IMR-90 (cell line): ENCODE measurements around the gene RPS10. TPM values are rescaled to one million over a fixed set of nuclear protein-coding genes. Genes with fewer than 3 reads are reported as not detected.

ENCODE experiments used
- ATAC-seq: fragments of 200-7000 bp; cut with Tn5 transposase; 2 replicates; pipeline ENCODE4 v1.9.1; 2020; ENCODE audit warnings: low read depth, mild to moderate bottlenecking, moderate library complexity
- BruUV-seq: library from RNA; stranded (reverse); fragments of 400-500 nt; replicated peaks from 2 replicates; lab custom pipeline; 2021; lab: Mats Ljungman, UMichigan
- CTCF ChIA-PET: fragments of 300-600 bp; formaldehyde crosslinking; extraction: SDS; loops from one replicate; lab custom pipeline; 2021; ENCODE audit warnings: antibody characterized with exemption; lab: Yijun Ruan, JAX
- POLR2A ChIA-PET: fragments of 300-600 bp; sonication (Branson Sonifier 250); formaldehyde crosslinking; loops from one replicate; lab custom pipeline; 2022; ENCODE audit warnings: antibody characterized with exemption; ENCODE audit not compliant: unreplicated experiment; lab: Charles Lee
- DNase-seq: peaks from one replicate; pipeline ENCODE4 v3.0.0; 2013
- H2AFZ ChIP-seq: replicated peaks from 2 replicates; pipeline ENCODE3; 2013; ENCODE audit warnings: low read length, mild to moderate bottlenecking; ENCODE audit not compliant: poor library complexity
- H2AK5ac ChIP-seq: 2 replicates; pipeline ENCODE4 v1.6.1; 2013; ENCODE audit warnings: low read depth, low read length, inconsistent platforms
- H2AK9ac ChIP-seq: replicated peaks from 2 replicates; pipeline ENCODE3; 2013; ENCODE audit warnings: mild to moderate bottlenecking, low read depth, low read length, moderate library complexity; ENCODE audit not compliant: poor library complexity
- H2BK120ac ChIP-seq: 2 replicates; pipeline ENCODE4 v1.6.1; 2013; ENCODE audit warnings: low read depth, low read length, inconsistent platforms
- H2BK15ac ChIP-seq: 3 replicates; pipeline ENCODE4 v1.6.1; 2013; ENCODE audit warnings: low read depth, low read length, inconsistent platforms
- H2BK20ac ChIP-seq: 2 replicates; pipeline ENCODE4 v1.6.1; 2013; ENCODE audit warnings: low read depth, mild to moderate bottlenecking, inconsistent platforms, low read length, moderate library complexity
- H2BK5ac ChIP-seq: 2 replicates; pipeline ENCODE4 v1.6.1; 2013; ENCODE audit warnings: mild to moderate bottlenecking, low read depth, low read length, inconsistent platforms; ENCODE audit not compliant: poor library complexity, severe bottlenecking
- H3K14ac ChIP-seq: replicated peaks from 2 replicates; pipeline ENCODE4 v1.6.1; 2013; ENCODE audit warnings: low read depth, low read length, inconsistent platforms
- H3K18ac ChIP-seq: 2 replicates; pipeline ENCODE4 v1.6.1; 2013; ENCODE audit warnings: low read depth, low read length, control low read depth
- H3K23ac ChIP-seq: 2 replicates; pipeline ENCODE4 v1.6.1; 2013; ENCODE audit warnings: low read depth, low read length, inconsistent platforms
- H3K27ac ChIP-seq: 2 replicates; pipeline ENCODE4 v1.5.1; 2013; ENCODE audit warnings: mild to moderate bottlenecking, control low read depth, low read length; ENCODE audit not compliant: insufficient read depth
- H3K27me3 ChIP-seq: 2 replicates; pipeline ENCODE4 v1.6.1; 2013; ENCODE audit warnings: low read length; ENCODE audit not compliant: control insufficient read depth, insufficient read depth
- H3K36me3 ChIP-seq: 2 replicates; pipeline ENCODE4 v1.6.1; 2013; ENCODE audit warnings: low read length, mixed read lengths; ENCODE audit not compliant: control insufficient read depth, insufficient read depth
- H3K4ac ChIP-seq: 2 replicates; pipeline ENCODE4 v1.6.1; 2013; ENCODE audit warnings: low read depth, low read length, inconsistent platforms
- H3K4me1 ChIP-seq: 2 replicates; pipeline ENCODE4 v1.6.1; 2013; ENCODE audit warnings: low read length, mixed read lengths; ENCODE audit not compliant: control insufficient read depth, insufficient read depth
- H3K4me2 ChIP-seq: 2 replicates; pipeline ENCODE4 v1.6.1; 2013; ENCODE audit warnings: low read depth, mild to moderate bottlenecking, control low read depth, low read length, moderate library complexity
- H3K4me3 ChIP-seq: 2 replicates; pipeline ENCODE4 v1.5.1; 2013; ENCODE audit warnings: low read depth, mild to moderate bottlenecking, control low read depth, low read length, moderate library complexity; ENCODE audit not compliant: insufficient read depth
- H3K56ac ChIP-seq: 2 replicates; pipeline ENCODE4 v1.6.1; 2013; ENCODE audit warnings: low read length, inconsistent platforms; ENCODE audit not compliant: insufficient read depth; ENCODE audit errors: extremely low read depth
- H3K79me1 ChIP-seq, 2 experiments: 2 replicates each; pipeline ENCODE4 v1.6.1; 2013; ENCODE audit warnings: low read length in 2 of 2, inconsistent platforms in 1 of 2, low read depth in 1 of 2
- H3K9ac ChIP-seq: 2 replicates; pipeline ENCODE4 v1.6.1; 2013; ENCODE audit warnings: low read depth, low read length, control low read depth
- H3K9me1 ChIP-seq: 2 replicates; pipeline ENCODE4 v1.6.1; 2013; ENCODE audit warnings: low read length, inconsistent platforms; ENCODE audit not compliant: insufficient read depth
- H3K9me3 ChIP-seq: 2 replicates; pipeline ENCODE4 v1.6.1; 2013; ENCODE audit warnings: low read length; ENCODE audit not compliant: control insufficient read depth, insufficient read depth
- H4K20me1 ChIP-seq: 2 replicates; pipeline ENCODE4 v1.6.1; 2013; ENCODE audit warnings: low read length, inconsistent platforms; ENCODE audit not compliant: insufficient read depth
- H4K5ac ChIP-seq: 2 replicates; pipeline ENCODE4 v1.6.1; 2013; ENCODE audit warnings: mild to moderate bottlenecking, low read depth, low read length, control low read depth
- H4K8ac ChIP-seq, 2 experiments: 2 replicates each; pipeline ENCODE4 v1.6.1; 2013; ENCODE audit warnings: low read depth in 2 of 2, low read length in 2 of 2, control low read depth in 1 of 2, inconsistent platforms in 1 of 2
- H4K91ac ChIP-seq: 2 replicates; pipeline ENCODE4 v1.6.1; 2013; ENCODE audit warnings: low read depth, low read length, inconsistent platforms; ENCODE audit not compliant: insufficient read depth
- BHLHE40 ChIP-seq: fragments of 150-350 bp; IDR thresholded peaks from 2 replicates; pipeline ENCODE4 v1.6.1; 2016; ENCODE audit warnings: mild to moderate bottlenecking, low read depth, low read length
- CHD1 ChIP-seq: IDR thresholded peaks from 2 replicates; pipeline ENCODE4 v1.6.1; 2012; ENCODE audit warnings: low read depth, low read length, improper control_type of control experiment
- CTCF ChIP-seq: conservative IDR thresholded peaks from 2 replicates; pipeline ENCODE4 v1.5.1; 2012; ENCODE audit warnings: mild to moderate bottlenecking, low read depth, low read length, improper control_type of control experiment
- FOS ChIP-seq: fragments of 150-350 bp; IDR thresholded peaks from 2 replicates; pipeline ENCODE4 v1.6.1; 2016; ENCODE audit warnings: low read depth, low read length
- MAFK ChIP-seq: IDR thresholded peaks from 2 replicates; pipeline ENCODE4 v1.6.1; 2012; ENCODE audit warnings: low read depth, low read length, improper control_type of control experiment
- MAZ ChIP-seq: IDR thresholded peaks from 2 replicates; pipeline ENCODE4 v1.6.1; 2012; ENCODE audit warnings: low read depth, mild to moderate bottlenecking, low read length, improper control_type of control experiment, moderate library complexity, borderline replicate concordance
- POLR2A ChIP-seq: IDR thresholded peaks from 2 replicates; pipeline ENCODE4 v1.6.1; 2012; ENCODE audit warnings: mild to moderate bottlenecking, low read depth, low read length
- RFX5 ChIP-seq: IDR thresholded peaks from 2 replicates; pipeline ENCODE4 v1.8.0; 2012; ENCODE audit warnings: low read depth, mild to moderate bottlenecking, low read length, moderate library complexity
- SMC3 ChIP-seq: fragments of 150-350 bp; IDR thresholded peaks from 2 replicates; pipeline ENCODE4 v1.6.1; 2016; ENCODE audit warnings: low read depth, mild to moderate bottlenecking, antibody characterized with exemption, low read length, moderate library complexity
- WGBS, 2 experiments: methylation state at CpG; one replicate each; pipeline versions ENCODE4 v1.1.5 to v1.1.7; 2013; ENCODE audit warnings: missing lambda C conversion rate in 2 of 2; ENCODE audit not compliant: insufficient read length in 1 of 2; ENCODE audit errors: extremely low coverage in 2 of 2; 5-methylcytosine and 5-hydroxymethylcytosine counted together
- dilution Hi-C: fragments of 300-500 bp; cut with HindIII; formaldehyde crosslinking; loops from one replicate; pipeline ENCODE4 v1.14.3; 2018; ENCODE audit warnings: low sequenced_read_pairs; ENCODE audit not compliant: unreplicated experiment
- in situ Hi-C: fragments of 300-500 bp; cut with MboI; formaldehyde crosslinking; loops from 3 replicates; pipeline ENCODE4 v1.14.3; 2019; ENCODE audit warnings: low sequenced_read_pairs, inconsistent platforms, mixed read lengths
- intact Hi-C: fragments of 100-400 bp; cut with micrococcal nuclease; formaldehyde crosslinking; loops from 2 replicates; pipeline ENCODE4 v1.10.0; 2022
- polyA plus RNA-seq, 3 experiments: library from polyadenylated mRNA; depleted of rRNA; stranded (reverse); fragments of >200 nt; gene quantifications; 2 replicates each; pipeline ENCODE4 v1.2.3, GENCODE V29; 2012; ENCODE audit warnings: low replicate concordance in 1 of 3
- total RNA-seq: library from RNA; depleted of rRNA; stranded (reverse); fragments of >200 nt; gene quantifications from 2 replicates; pipeline ENCODE4 v1.2.3, GENCODE V29; 2012

Gene RPS10
- total and polyA plus RNA-seq, 2 of the 4 experiments (the other 2 are of a cell fraction): 5,462 to 5,584 TPM

- Histone ChIP-seq H2BK15ac (no peak within 1 kb of the TSS), H2AK5ac (no peak within 1 kb of the TSS), H2BK5ac (no peak within 1 kb of the TSS), H3K4me3 (peak within 1 kb of the TSS; percentile 35), H3K27me3 (peaks cover 40% of the 10 kb centered on the region), H3K14ac (no peak within 1 kb of the TSS), H3K4me1 (peaks cover 4% of the 10 kb centered on the region; the same call in 1 of the 2 replicates), H3K18ac (no peak within 1 kb of the TSS), H3K23ac (0 out of 2 replicates have a peak within 1 kb of the TSS, but pooled peaks have one; percentile 8), H4K20me1 (no peaks in the 10 kb centered on the region), H3K27ac (no peak within 1 kb of the TSS), H3K4ac (no peak within 1 kb of the TSS), H2BK20ac (no peak within 1 kb of the TSS), H4K5ac (no peak within 1 kb of the TSS), H3K9ac (no peak within 1 kb of the TSS), H3K4me2 (peak within 1 kb of the TSS; percentile 85; the same call in 1 of the 2 replicates), H3K56ac (no peak within 1 kb of the TSS), H2AFZ (peak within 1 kb of the TSS; percentile 70), H3K79me1 (no peaks in the 10 kb centered on the region), H3K36me3 (no peaks in the 10 kb centered on the region), H4K8ac (no peak within 1 kb of the TSS), H3K9me1 (no peaks in the 10 kb centered on the region; the same call in 1 of the 2 replicates), H3K9me3 (no peaks in the 10 kb centered on the region), H2AK9ac (peak within 1 kb of the TSS; percentile 33), H4K91ac (no peak within 1 kb of the TSS), H2BK120ac (no peak within 1 kb of the TSS)
- in situ Hi-C loops (no loop called here), dilution Hi-C loops (no loop called here), intact Hi-C loops (no loop called here)
- POLR2A ChIA-PET: no interaction called here
- DNase-seq (no peak), ATAC-seq (peak; percentile 70)
- TF ChIP-seq MAFK (no peak), FOS (no peak), RFX5 (no peak), CTCF (no peak), CHD1 (no peak), MAZ (no peak), BHLHE40 (no peak), POLR2A (no peak), SMC3 (no peak)
- BruUV-seq: no TSS peak
- CTCF ChIA-PET: interaction anchor here (0.6 kb wide), 1 partner anchor 269 kb away, joined by 3 read pairs; no protein-coding TSS in a partner anchor
- WGBS, 2 experiments: 0% methylated on average over 3 of the region's 67 CpGs; no CpG with 5 or more reads in 1 of the 2 experiments
These were observed 39.8 kb upstream of the RPS10 start, which contains the start of gene PACSIN1 for GRCh38 chr6:34465531-34466241. Gene PACSIN1 (plus strand): TSS chr6:34466076. CDS start chr6:34526306, 60,230 bp downstream.
